Measurements from ENCODE around the gene LRRC55.

DNA sequence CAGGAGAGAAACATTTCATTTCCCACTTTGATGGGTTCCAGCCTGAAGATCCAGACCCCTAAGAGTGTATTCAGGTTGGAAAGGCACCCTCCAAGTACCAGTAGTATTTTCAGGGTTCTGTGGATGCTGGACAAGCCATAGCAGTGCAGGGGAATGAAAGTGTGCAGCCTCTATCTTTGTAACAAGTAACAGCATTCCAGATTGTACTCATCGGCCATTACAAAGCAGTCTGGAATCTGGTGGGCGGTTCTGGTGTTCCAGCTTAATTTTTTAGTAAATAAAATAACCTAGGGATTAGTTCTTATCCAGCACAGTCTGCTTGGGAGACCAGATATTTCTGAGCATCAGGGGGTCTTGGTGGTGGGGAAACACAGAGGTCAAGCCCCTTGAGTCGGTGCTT is 32.7 kb downstream of the LRRC55 start:
- TF ChIP-seq, protein P1, sequence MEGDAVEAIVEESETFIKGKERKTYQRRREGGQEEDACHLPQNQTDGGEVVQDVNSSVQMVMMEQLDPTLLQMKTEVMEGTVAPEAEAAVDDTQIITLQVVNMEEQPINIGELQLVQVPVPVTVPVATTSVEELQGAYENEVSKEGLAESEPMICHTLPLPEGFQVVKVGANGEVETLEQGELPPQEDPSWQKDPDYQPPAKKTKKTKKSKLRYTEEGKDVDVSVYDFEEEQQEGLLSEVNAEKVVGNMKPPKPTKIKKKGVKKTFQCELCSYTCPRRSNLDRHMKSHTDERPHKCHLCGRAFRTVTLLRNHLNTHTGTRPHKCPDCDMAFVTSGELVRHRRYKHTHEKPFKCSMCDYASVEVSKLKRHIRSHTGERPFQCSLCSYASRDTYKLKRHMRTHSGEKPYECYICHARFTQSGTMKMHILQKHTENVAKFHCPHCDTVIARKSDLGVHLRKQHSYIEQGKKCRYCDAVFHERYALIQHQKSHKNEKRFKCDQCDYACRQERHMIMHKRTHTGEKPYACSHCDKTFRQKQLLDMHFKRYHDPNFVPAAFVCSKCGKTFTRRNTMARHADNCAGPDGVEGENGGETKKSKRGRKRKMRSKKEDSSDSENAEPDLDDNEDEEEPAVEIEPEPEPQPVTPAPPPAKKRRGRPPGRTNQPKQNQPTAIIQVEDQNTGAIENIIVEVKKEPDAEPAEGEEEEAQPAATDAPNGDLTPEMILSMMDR (optimal IDR thresholded peaks at IDR 0.05 in 1 of 3, IDR thresholded peaks at IDR 0.05 in 1 of 3, conservative IDR thresholded peaks at IDR 0.05 in 1 of 3; ENCODE audit: extremely low read depth in 1 of 3, insufficient read depth in 2 of 3, low read length in 3 of 3), result no peak
- no peak for TF ChIP-seq EZH2 (IDR thresholded peaks at IDR 0.05; ENCODE audit: low read length)

Measured in keratinocyte (primary cell).